ENCODE data around the gene CEACAM18. TPM values are rescaled to one million over a fixed set of nuclear protein-coding genes. Genes with fewer than 3 reads are reported as not detected.

The CEACAM18 gene
- total and polyA plus RNA-seq, 2 experiments from 2014 or later: 0.19 TPM; not detected in 1

DNA sequence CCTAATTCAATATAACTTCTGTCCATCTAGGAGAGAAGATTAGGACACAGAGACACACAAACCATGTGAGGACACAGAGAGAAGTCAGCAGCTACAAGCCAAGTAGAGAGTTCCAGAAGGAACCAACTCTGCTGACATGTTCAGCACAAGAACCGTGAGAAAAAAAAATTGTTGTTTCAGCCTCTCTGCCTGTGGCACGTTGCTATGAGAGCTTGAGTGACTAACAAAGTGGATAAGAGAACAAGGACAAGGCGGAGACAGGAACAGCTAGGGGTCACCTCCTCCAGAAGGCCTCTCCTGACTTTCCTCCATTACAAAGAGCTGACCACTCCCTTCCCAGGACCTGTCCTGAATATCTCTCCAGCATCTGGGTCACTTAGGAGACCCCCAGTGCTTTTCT is 28.9 kb downstream of the CEACAM18 start:
- 41% methylated on average over 3 of the region's 3 CpGs for WGBS (ENCODE audit: low lambda C conversion rate, missing lambda C conversion rate)

DNA sequence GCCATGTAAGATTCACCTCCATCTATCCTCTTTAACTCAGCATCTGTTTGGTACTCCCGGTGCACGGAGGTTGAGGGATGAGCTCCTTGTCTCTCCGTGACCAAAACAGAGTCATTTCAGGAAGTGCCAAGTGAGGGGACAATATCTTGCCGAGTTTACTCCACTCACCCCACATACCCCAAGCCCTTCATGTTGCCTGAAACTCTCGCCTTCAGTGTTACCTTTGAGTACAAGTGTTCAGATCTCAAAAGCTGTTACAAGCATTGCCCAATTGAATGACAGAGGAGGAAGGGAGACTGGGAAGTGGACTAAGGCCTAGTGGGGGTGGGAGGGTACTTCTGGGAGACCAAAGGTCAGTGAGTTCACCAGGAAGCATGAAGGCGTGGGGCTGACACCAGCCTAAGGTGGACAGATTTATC is 29.3 kb downstream of the CEACAM18 start:
- Histone ChIP-seq H3K36me3 (replicated peaks; ENCODE audit: insufficient read depth, low read depth) (no peaks in the 10 kb centered on the region), H3K27ac (no peak overlapping the region), H3K9me3 (ENCODE audit: low read depth) (no peaks in the 10 kb centered on the region), H4K20me1 (ENCODE audit: insufficient read depth, poor library complexity, severe bottlenecking) (no peaks in the 10 kb centered on the region), H2AFZ (no peak overlapping the region), H3K79me2 (no peaks in the 10 kb centered on the region), H3K4me3 (no peak overlapping the region), H3K27me3 (no peaks in the 10 kb centered on the region), H3K4me1 (ENCODE audit: insufficient read depth) (no peaks in the 10 kb centered on the region), H3K4me2 (no peak overlapping the region), H3K9me2 (replicated peaks; ENCODE audit: insufficient read depth) (no peaks in the 10 kb centered on the region)
- TF ChIP-seq, protein P1, sequence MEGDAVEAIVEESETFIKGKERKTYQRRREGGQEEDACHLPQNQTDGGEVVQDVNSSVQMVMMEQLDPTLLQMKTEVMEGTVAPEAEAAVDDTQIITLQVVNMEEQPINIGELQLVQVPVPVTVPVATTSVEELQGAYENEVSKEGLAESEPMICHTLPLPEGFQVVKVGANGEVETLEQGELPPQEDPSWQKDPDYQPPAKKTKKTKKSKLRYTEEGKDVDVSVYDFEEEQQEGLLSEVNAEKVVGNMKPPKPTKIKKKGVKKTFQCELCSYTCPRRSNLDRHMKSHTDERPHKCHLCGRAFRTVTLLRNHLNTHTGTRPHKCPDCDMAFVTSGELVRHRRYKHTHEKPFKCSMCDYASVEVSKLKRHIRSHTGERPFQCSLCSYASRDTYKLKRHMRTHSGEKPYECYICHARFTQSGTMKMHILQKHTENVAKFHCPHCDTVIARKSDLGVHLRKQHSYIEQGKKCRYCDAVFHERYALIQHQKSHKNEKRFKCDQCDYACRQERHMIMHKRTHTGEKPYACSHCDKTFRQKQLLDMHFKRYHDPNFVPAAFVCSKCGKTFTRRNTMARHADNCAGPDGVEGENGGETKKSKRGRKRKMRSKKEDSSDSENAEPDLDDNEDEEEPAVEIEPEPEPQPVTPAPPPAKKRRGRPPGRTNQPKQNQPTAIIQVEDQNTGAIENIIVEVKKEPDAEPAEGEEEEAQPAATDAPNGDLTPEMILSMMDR (IDR thresholded peaks at IDR 0.05; ENCODE audit: poor library complexity): no peak
- TF ChIP-seq EZH2 (IDR thresholded peaks at IDR 0.05; ENCODE audit: borderline replicate concordance): no peak
- no peak for TF ChIP-seq EZH2phosphoT487 (IDR thresholded peaks at IDR 0.05; ENCODE audit: low read depth, severe bottlenecking, unreplicated experiment)
- WGBS (ENCODE audit: low lambda C conversion rate, missing lambda C conversion rate): 73% methylated on average over 6 of the region's 6 CpGs
- DNase-seq (ENCODE audit: low spot score): no peak

More for the DNA sequence above, 28.9 kb downstream of the CEACAM18 start:
- no peak for DNase-seq (ENCODE audit: low spot score)
- no peaks in the 10 kb centered on the region for H3K9me3 ChIP-seq (ENCODE audit: low read depth)
- TF ChIP-seq EZH2 (IDR thresholded peaks at IDR 0.05; ENCODE audit: borderline replicate concordance) (no peak), EZH2phosphoT487 (IDR thresholded peaks at IDR 0.05; ENCODE audit: low read depth, severe bottlenecking, unreplicated experiment) (no peak)
- TF ChIP-seq, protein P1 (IDR thresholded peaks at IDR 0.05; ENCODE audit: poor library complexity): no peak
- no peaks in the 10 kb centered on the region for H3K79me2 ChIP-seq
- no peaks in the 10 kb centered on the region for H3K4me1 ChIP-seq (ENCODE audit: insufficient read depth)
- no peaks in the 10 kb centered on the region for H3K36me3 ChIP-seq (replicated peaks; ENCODE audit: insufficient read depth, low read depth)
- no peaks in the 10 kb centered on the region for H3K9me2 ChIP-seq (replicated peaks; ENCODE audit: insufficient read depth)
- no peaks in the 10 kb centered on the region for H4K20me1 ChIP-seq (ENCODE audit: insufficient read depth, poor library complexity, severe bottlenecking)
- H3K4me2 ChIP-seq: no peak overlapping the region
- no peak overlapping the region for H3K27ac ChIP-seq
- no peak overlapping the region for H3K4me3 ChIP-seq
- H3K27me3 ChIP-seq: no peaks in the 10 kb centered on the region
- no peak overlapping the region for H2AFZ ChIP-seq

DNA sequence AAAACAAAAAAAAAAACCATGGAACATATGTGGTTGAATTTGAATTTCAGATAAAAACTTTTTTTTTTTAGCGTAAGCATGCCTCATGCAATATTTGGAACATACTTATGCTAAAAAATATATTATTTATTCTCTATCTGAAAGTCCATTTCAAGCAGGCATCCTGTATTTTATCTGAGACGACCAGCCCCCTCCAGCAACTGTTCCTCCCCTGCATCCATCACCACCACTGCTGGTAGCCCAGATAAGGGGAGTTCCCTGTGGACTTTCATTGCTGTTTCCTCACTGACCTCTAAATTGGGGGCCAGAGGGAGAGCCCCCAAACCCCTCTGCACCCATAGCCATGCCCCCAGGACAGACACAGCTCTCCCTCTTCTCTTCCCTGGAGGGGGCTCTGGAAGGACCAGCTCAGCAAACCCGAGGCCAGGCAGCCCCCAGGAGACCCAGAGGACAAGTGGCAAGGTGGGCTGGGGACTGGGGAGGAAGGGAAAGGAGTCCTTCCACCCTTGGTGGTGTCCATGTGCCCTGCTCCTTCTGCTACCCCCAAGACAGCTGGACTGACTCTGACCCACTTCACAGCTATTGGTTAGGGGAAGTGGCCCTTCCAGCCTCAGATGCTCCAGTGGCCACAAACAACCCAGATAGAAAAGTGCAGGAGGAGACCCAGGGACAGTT is 29.9 kb downstream of the CEACAM18 start:
- no peaks in the 10 kb centered on the region for H4K20me1 ChIP-seq (ENCODE audit: insufficient read depth, poor library complexity, severe bottlenecking)
- no peak overlapping the region for H3K4me3 ChIP-seq
- DNase-seq (ENCODE audit: low spot score): no peak
- TF ChIP-seq, protein P1 (IDR thresholded peaks at IDR 0.05; ENCODE audit: poor library complexity): no peak
- no peak for TF ChIP-seq EZH2phosphoT487 (IDR thresholded peaks at IDR 0.05; ENCODE audit: low read depth, severe bottlenecking, unreplicated experiment)
- TF ChIP-seq EZH2 (IDR thresholded peaks at IDR 0.05; ENCODE audit: borderline replicate concordance): no peak
- no peaks in the 10 kb centered on the region for H3K36me3 ChIP-seq (replicated peaks; ENCODE audit: insufficient read depth, low read depth)
- H3K27me3 ChIP-seq: no peaks in the 10 kb centered on the region
- H3K79me2 ChIP-seq: no peaks in the 10 kb centered on the region
- H3K4me1 ChIP-seq (ENCODE audit: insufficient read depth): no peaks in the 10 kb centered on the region
- H3K9me2 ChIP-seq (replicated peaks; ENCODE audit: insufficient read depth): no peaks in the 10 kb centered on the region
- 42% methylated on average over 3 of the region's 3 CpGs for WGBS (ENCODE audit: low lambda C conversion rate, missing lambda C conversion rate)
- H3K4me2 ChIP-seq: no peak overlapping the region
- H3K27ac ChIP-seq: no peak overlapping the region
- no peak overlapping the region for H2AFZ ChIP-seq
- no peaks in the 10 kb centered on the region for H3K9me3 ChIP-seq (ENCODE audit: low read depth)

Data from hepatocyte (in vitro differentiated cells).